Fibroblast of upper back skin (primary cell): ENCODE data around the gene SKAP2.

ENCODE experiments used
- DNase-seq: peaks from one replicate; pipeline ENCODE4 v3.0.0-alpha.2; 2013

SKAP2 gene

GRCh38 chr7:26658389-26659084 is 205.9 kb downstream of the SKAP2 start:
- no peak for DNase-seq

- no peak for DNase-seq
Measured at GRCh38 chr7:26657686-26658388, 206.6 kb downstream of the SKAP2 start.

GRCh38 chr7:26657206-26657641 is 207.2 kb downstream of the SKAP2 start:
- DNase-seq: no peak

- no peak for DNase-seq
Measured at GRCh38 chr7:26656735-26657134, 207.7 kb downstream of the SKAP2 start.

GRCh38 chr7:26655781-26656180 is 208.6 kb downstream of the SKAP2 start:
- no peak for DNase-seq

- no peak for DNase-seq
Measured at GRCh38 chr7:26653430-26654399, 210.7 kb downstream of the SKAP2 start.

GRCh38 chr7:26652401-26653100 is 211.8 kb downstream of the SKAP2 start:
- no peak for DNase-seq

- DNase-seq: no peak
Measured at GRCh38 chr7:26650103-26650502, 214.3 kb downstream of the SKAP2 start.

- no peak for DNase-seq
Measured at GRCh38 chr7:26649388-26649787, 215.0 kb downstream of the SKAP2 start.

GRCh38 chr7:26648554-26648953 is 215.8 kb downstream of the SKAP2 start:
- peak; percentile 66 for DNase-seq

- peak; percentile 43 for DNase-seq
Measured at GRCh38 chr7:26646336-26647048, 217.9 kb downstream of the SKAP2 start.

- no peak for DNase-seq
Measured at GRCh38 chr7:26645121-26645520, 219.3 kb downstream of the SKAP2 start.

- no peak for DNase-seq
Measured at GRCh38 chr7:26642416-26642815, 222.0 kb downstream of the SKAP2 start.

- no peak for DNase-seq
Measured at GRCh38 chr7:26639695-26640094, 224.7 kb downstream of the SKAP2 start.

GRCh38 chr7:26639111-26639510 is 225.3 kb downstream of the SKAP2 start:
- DNase-seq: no peak

GRCh38 chr7:26638140-26638539 is 226.2 kb downstream of the SKAP2 start:
- no peak for DNase-seq

GRCh38 chr7:26637610-26638009 is 226.8 kb downstream of the SKAP2 start:
- no peak for DNase-seq

- DNase-seq: no peak
Measured at GRCh38 chr7:26636808-26637207, 227.6 kb downstream of the SKAP2 start.

GRCh38 chr7:26633557-26633956 is 230.8 kb downstream of the SKAP2 start:
- DNase-seq: no peak

- no peak for DNase-seq
Measured at GRCh38 chr7:26631601-26632000, 232.8 kb downstream of the SKAP2 start.

- DNase-seq: no peak
Measured at GRCh38 chr7:26630941-26631580, 233.3 kb downstream of the SKAP2 start.
